ENCODE data around the gene CHI3L2. TPM values are rescaled to one million over a fixed set of nuclear protein-coding genes. Genes with fewer than 3 reads are reported as not detected.

Gene CHI3L2
- total RNA-seq, 3 donors from 2014 or later (not counting 1 experiment from before 2014, with no cell fraction given) = 13.5 to 21.1 (median 17.0) TPM

DNA sequence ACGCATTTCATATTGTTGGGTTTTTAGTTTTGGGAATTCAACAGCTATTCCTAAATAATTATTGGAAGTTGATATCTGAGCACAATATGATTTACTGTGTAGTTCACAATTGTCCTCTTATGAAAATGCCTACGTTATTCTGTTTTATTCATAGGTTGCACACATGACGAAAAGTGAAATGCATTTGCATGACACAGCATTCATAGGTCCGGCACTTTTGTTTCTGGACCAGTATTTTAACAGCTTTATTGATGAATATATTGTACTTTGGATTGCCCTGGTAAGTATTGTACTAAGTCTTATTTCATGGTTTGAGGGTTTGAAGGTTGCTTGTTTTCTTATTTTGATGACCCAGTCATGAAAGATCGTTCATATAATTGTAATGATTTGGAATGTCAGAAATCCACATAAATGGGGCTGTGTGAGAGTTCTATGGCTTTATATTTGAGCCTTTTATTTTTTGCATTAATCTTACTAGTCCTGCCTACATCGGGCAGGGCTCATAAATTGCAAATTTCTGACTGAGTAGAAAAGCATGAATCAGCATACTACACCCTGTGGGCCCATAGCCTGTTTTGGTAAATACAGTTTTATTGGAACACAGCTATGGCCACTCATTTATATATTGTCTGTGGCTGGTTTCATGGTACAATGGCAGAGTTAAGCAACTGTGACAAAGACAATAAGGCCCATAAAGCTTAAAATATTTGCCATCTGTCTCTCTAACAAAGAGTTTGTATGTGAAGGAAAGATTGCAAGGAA is 44.0 kb upstream of the CHI3L2 start:
- H3K4me1 Mint-ChIP-seq = peaks cover 71 to 81% of the 10 kb centered on the region in 2 donors

GRCh38 chr1:111184663-111185062 is 42.9 kb upstream of the CHI3L2 start:
- TF ChIP-seq, protein P1, sequence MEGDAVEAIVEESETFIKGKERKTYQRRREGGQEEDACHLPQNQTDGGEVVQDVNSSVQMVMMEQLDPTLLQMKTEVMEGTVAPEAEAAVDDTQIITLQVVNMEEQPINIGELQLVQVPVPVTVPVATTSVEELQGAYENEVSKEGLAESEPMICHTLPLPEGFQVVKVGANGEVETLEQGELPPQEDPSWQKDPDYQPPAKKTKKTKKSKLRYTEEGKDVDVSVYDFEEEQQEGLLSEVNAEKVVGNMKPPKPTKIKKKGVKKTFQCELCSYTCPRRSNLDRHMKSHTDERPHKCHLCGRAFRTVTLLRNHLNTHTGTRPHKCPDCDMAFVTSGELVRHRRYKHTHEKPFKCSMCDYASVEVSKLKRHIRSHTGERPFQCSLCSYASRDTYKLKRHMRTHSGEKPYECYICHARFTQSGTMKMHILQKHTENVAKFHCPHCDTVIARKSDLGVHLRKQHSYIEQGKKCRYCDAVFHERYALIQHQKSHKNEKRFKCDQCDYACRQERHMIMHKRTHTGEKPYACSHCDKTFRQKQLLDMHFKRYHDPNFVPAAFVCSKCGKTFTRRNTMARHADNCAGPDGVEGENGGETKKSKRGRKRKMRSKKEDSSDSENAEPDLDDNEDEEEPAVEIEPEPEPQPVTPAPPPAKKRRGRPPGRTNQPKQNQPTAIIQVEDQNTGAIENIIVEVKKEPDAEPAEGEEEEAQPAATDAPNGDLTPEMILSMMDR (IDR thresholded peaks at IDR 0.05) = no peak
- H3K27me3 Mint-ChIP-seq (ENCODE audit: low read depth in 2 of 2) = no peaks in the 10 kb centered on the region

More for the DNA sequence above, 44.0 kb upstream of the CHI3L2 start:
- DNase-seq (no peak), ATAC-seq (no peak)
- H3K9me3 ChIP-seq (ENCODE audit: control insufficient read depth, insufficient read depth, low read length) = no peaks in the 10 kb centered on the region
- peak overlapping the region; percentile 3 for H3K27ac ChIP-seq (ENCODE audit: low read length)
- no peaks in the 10 kb centered on the region for H3K27me3 ChIP-seq (ENCODE audit: control insufficient read depth, insufficient read depth, low read length)
- H3K4me3 Mint-ChIP-seq = no peak overlapping the region
- H3K4me1 ChIP-seq (ENCODE audit: control insufficient read depth, insufficient read depth, low read length) = peaks cover 6% of the 10 kb centered on the region
- no peaks in the 10 kb centered on the region for H3K27me3 Mint-ChIP-seq (ENCODE audit: low read depth in 2 of 2)
- H3K36me3 ChIP-seq (ENCODE audit: control insufficient read depth, insufficient read depth, low read length) = peaks cover 67% of the 10 kb centered on the region
- TF ChIP-seq, protein P1 (IDR thresholded peaks at IDR 0.05) = no peak
- intact Hi-C loops (cut with micrococcal nuclease) = no loop called here
- 87% methylated on average over 5 of the region's 6 CpGs for WGBS (ENCODE audit: insufficient coverage)
- no peaks in the 10 kb centered on the region for H3K9me3 Mint-ChIP-seq
- H3K36me3 Mint-ChIP-seq = peaks cover 24% of the 10 kb centered on the region
- H3K4me3 ChIP-seq (ENCODE audit: low read length) = no peak overlapping the region
- H3K27ac Mint-ChIP-seq = peak overlapping the region; percentile 91 to 95

DNA sequence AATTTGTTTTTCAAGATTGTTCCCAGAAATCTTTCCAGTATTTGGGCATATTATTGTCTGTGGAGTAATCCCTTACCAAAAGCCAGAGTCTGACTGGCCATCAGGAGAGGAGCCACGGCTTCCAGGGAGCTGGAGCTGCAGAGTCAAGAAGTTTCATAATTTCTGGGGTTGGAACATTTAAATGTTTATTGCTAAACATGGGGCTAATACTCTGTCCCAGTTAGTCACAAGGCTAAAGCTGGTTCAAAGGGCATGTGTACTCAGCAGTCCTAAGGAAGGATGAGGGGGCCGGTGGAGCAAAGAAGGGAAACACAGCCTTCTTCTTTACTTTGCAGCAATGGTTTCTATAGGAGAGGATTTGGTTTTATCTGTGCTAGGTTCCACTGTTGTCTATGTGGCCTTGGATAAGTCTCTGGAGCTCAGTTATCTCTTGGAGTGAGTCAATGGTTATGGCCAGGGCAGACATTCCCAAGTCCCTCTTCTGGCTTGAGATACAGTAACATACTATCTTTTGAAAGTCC is 36.5 kb upstream of the CHI3L2 start:
- H3K27me3 ChIP-seq (ENCODE audit: control insufficient read depth, insufficient read depth, low read length) = no peaks in the 10 kb centered on the region
- H3K4me3 ChIP-seq (ENCODE audit: low read length) = no peak overlapping the region
- Mint-ChIP-seq H3K36me3 (peaks cover 42% of the 10 kb centered on the region), H3K4me1 (peaks cover 95 to 100% of the 10 kb centered on the region in 2 donors), H3K9me3 (no peaks in the 10 kb centered on the region), H3K27me3 (ENCODE audit: low read depth in 2 of 2) (no peaks in the 10 kb centered on the region), H3K27ac (peak overlapping the region; percentile 91 to 95), H3K4me3 (no peak overlapping the region)
- intact Hi-C loops (cut with micrococcal nuclease) = loop anchor here (1.0 to 5.0 kb wide), 2 partner anchors 9 to 36 kb away; partner anchors contain the start of genes CHI3L2 and DENND2D
- no peak overlapping the region for H3K27ac ChIP-seq (ENCODE audit: low read length)
- no peaks in the 10 kb centered on the region for H3K9me3 ChIP-seq (ENCODE audit: control insufficient read depth, insufficient read depth, low read length)
- 81% methylated on average over 2 of the region's 2 CpGs for WGBS (ENCODE audit: insufficient coverage)
- TF ChIP-seq, protein P1 (IDR thresholded peaks at IDR 0.05) = no peak
- DNase-seq = no peak
- peaks cover 69% of the 10 kb centered on the region for H3K4me1 ChIP-seq (ENCODE audit: control insufficient read depth, insufficient read depth, low read length)
- no peak for ATAC-seq
- H3K36me3 ChIP-seq (ENCODE audit: control insufficient read depth, insufficient read depth, low read length) = peaks cover 96% of the 10 kb centered on the region

More at GRCh38 chr1:111184663-111185062, 42.9 kb upstream of the CHI3L2 start:
- Mint-ChIP-seq H3K36me3 (peaks cover 33% of the 10 kb centered on the region), H3K4me3 (no peak overlapping the region), H3K9me3 (no peaks in the 10 kb centered on the region), H3K4me1 (peaks cover 80 to 90% of the 10 kb centered on the region in 2 donors), H3K27ac (peak overlapping the region; percentile 91 to 95)
- no peak for ATAC-seq
- no peak for DNase-seq
- Histone ChIP-seq H3K27ac (ENCODE audit: low read length) (no peak overlapping the region), H3K36me3 (ENCODE audit: control insufficient read depth, insufficient read depth, low read length) (peaks cover 70% of the 10 kb centered on the region), H3K9me3 (ENCODE audit: control insufficient read depth, insufficient read depth, low read length) (no peaks in the 10 kb centered on the region), H3K27me3 (ENCODE audit: control insufficient read depth, insufficient read depth, low read length) (no peaks in the 10 kb centered on the region), H3K4me1 (ENCODE audit: control insufficient read depth, insufficient read depth, low read length) (peaks cover 17% of the 10 kb centered on the region), H3K4me3 (ENCODE audit: low read length) (no peak overlapping the region)
- intact Hi-C loops (cut with micrococcal nuclease) = no loop called here

Measured in natural killer cell (primary cell).